IMR-90 (cell line): ENCODE results near the gene CAMKMT. TPM values are rescaled to one million over a fixed set of nuclear protein-coding genes. Genes with fewer than 3 reads are reported as not detected.

Experiments used
- ATAC-seq: fragments of 200-7000 bp; cut with Tn5 transposase; 2 replicates; pipeline ENCODE4 v1.9.1; 2020; ENCODE audit warnings: low read depth, mild to moderate bottlenecking, moderate library complexity
- BruUV-seq: library from RNA; stranded (reverse); fragments of 400-500 nt; replicated peaks from 2 replicates; lab custom pipeline; 2021; lab: Mats Ljungman, UMichigan
- CTCF ChIA-PET: fragments of 300-600 bp; formaldehyde crosslinking; extraction: SDS; loops from one replicate; lab custom pipeline; 2021; ENCODE audit warnings: antibody characterized with exemption; lab: Yijun Ruan, JAX
- POLR2A ChIA-PET: fragments of 300-600 bp; sonication (Branson Sonifier 250); formaldehyde crosslinking; loops from one replicate; lab custom pipeline; 2022; ENCODE audit warnings: antibody characterized with exemption; ENCODE audit not compliant: unreplicated experiment; lab: Charles Lee
- DNase-seq: peaks from one replicate; pipeline ENCODE4 v3.0.0; 2013
- H2AFZ ChIP-seq: replicated peaks from 2 replicates; pipeline ENCODE3; 2013; ENCODE audit warnings: low read length, mild to moderate bottlenecking; ENCODE audit not compliant: poor library complexity
- H2AK5ac ChIP-seq: 2 replicates; pipeline ENCODE4 v1.6.1; 2013; ENCODE audit warnings: low read depth, low read length, inconsistent platforms
- H2AK9ac ChIP-seq: replicated peaks from 2 replicates; pipeline ENCODE3; 2013; ENCODE audit warnings: mild to moderate bottlenecking, low read depth, low read length, moderate library complexity; ENCODE audit not compliant: poor library complexity
- H2BK120ac ChIP-seq: 2 replicates; pipeline ENCODE4 v1.6.1; 2013; ENCODE audit warnings: low read depth, low read length, inconsistent platforms
- H2BK15ac ChIP-seq: 3 replicates; pipeline ENCODE4 v1.6.1; 2013; ENCODE audit warnings: low read depth, low read length, inconsistent platforms
- H2BK20ac ChIP-seq: 2 replicates; pipeline ENCODE4 v1.6.1; 2013; ENCODE audit warnings: low read depth, mild to moderate bottlenecking, inconsistent platforms, low read length, moderate library complexity
- H2BK5ac ChIP-seq: 2 replicates; pipeline ENCODE4 v1.6.1; 2013; ENCODE audit warnings: mild to moderate bottlenecking, low read depth, low read length, inconsistent platforms; ENCODE audit not compliant: poor library complexity, severe bottlenecking
- H3K14ac ChIP-seq: replicated peaks from 2 replicates; pipeline ENCODE4 v1.6.1; 2013; ENCODE audit warnings: low read depth, low read length, inconsistent platforms
- H3K18ac ChIP-seq: 2 replicates; pipeline ENCODE4 v1.6.1; 2013; ENCODE audit warnings: low read depth, low read length, control low read depth
- H3K23ac ChIP-seq: 2 replicates; pipeline ENCODE4 v1.6.1; 2013; ENCODE audit warnings: low read depth, low read length, inconsistent platforms
- H3K27ac ChIP-seq: 2 replicates; pipeline ENCODE4 v1.5.1; 2013; ENCODE audit warnings: mild to moderate bottlenecking, control low read depth, low read length; ENCODE audit not compliant: insufficient read depth
- H3K27me3 ChIP-seq: 2 replicates; pipeline ENCODE4 v1.6.1; 2013; ENCODE audit warnings: low read length; ENCODE audit not compliant: control insufficient read depth, insufficient read depth
- H3K36me3 ChIP-seq: 2 replicates; pipeline ENCODE4 v1.6.1; 2013; ENCODE audit warnings: low read length, mixed read lengths; ENCODE audit not compliant: control insufficient read depth, insufficient read depth
- H3K4ac ChIP-seq: 2 replicates; pipeline ENCODE4 v1.6.1; 2013; ENCODE audit warnings: low read depth, low read length, inconsistent platforms
- H3K4me1 ChIP-seq: 2 replicates; pipeline ENCODE4 v1.6.1; 2013; ENCODE audit warnings: low read length, mixed read lengths; ENCODE audit not compliant: control insufficient read depth, insufficient read depth
- H3K4me2 ChIP-seq: 2 replicates; pipeline ENCODE4 v1.6.1; 2013; ENCODE audit warnings: low read depth, mild to moderate bottlenecking, control low read depth, low read length, moderate library complexity
- H3K4me3 ChIP-seq: 2 replicates; pipeline ENCODE4 v1.5.1; 2013; ENCODE audit warnings: low read depth, mild to moderate bottlenecking, control low read depth, low read length, moderate library complexity; ENCODE audit not compliant: insufficient read depth
- H3K56ac ChIP-seq: 2 replicates; pipeline ENCODE4 v1.6.1; 2013; ENCODE audit warnings: low read length, inconsistent platforms; ENCODE audit not compliant: insufficient read depth; ENCODE audit errors: extremely low read depth
- H3K79me1 ChIP-seq, 2 experiments: 2 replicates each; pipeline ENCODE4 v1.6.1; 2013; ENCODE audit warnings: low read length in 2 of 2, inconsistent platforms in 1 of 2, low read depth in 1 of 2
- H3K9ac ChIP-seq: 2 replicates; pipeline ENCODE4 v1.6.1; 2013; ENCODE audit warnings: low read depth, low read length, control low read depth
- H3K9me1 ChIP-seq: 2 replicates; pipeline ENCODE4 v1.6.1; 2013; ENCODE audit warnings: low read length, inconsistent platforms; ENCODE audit not compliant: insufficient read depth
- H3K9me3 ChIP-seq: 2 replicates; pipeline ENCODE4 v1.6.1; 2013; ENCODE audit warnings: low read length; ENCODE audit not compliant: control insufficient read depth, insufficient read depth
- H4K20me1 ChIP-seq: 2 replicates; pipeline ENCODE4 v1.6.1; 2013; ENCODE audit warnings: low read length, inconsistent platforms; ENCODE audit not compliant: insufficient read depth
- H4K5ac ChIP-seq: 2 replicates; pipeline ENCODE4 v1.6.1; 2013; ENCODE audit warnings: mild to moderate bottlenecking, low read depth, low read length, control low read depth
- H4K8ac ChIP-seq, 2 experiments: 2 replicates each; pipeline ENCODE4 v1.6.1; 2013; ENCODE audit warnings: low read depth in 2 of 2, low read length in 2 of 2, control low read depth in 1 of 2, inconsistent platforms in 1 of 2
- H4K91ac ChIP-seq: 2 replicates; pipeline ENCODE4 v1.6.1; 2013; ENCODE audit warnings: low read depth, low read length, inconsistent platforms; ENCODE audit not compliant: insufficient read depth
- BHLHE40 ChIP-seq: fragments of 150-350 bp; IDR thresholded peaks from 2 replicates; pipeline ENCODE4 v1.6.1; 2016; ENCODE audit warnings: mild to moderate bottlenecking, low read depth, low read length
- CEBPB ChIP-seq: IDR thresholded peaks from 2 replicates; pipeline ENCODE4 v1.6.1; 2012; ENCODE audit warnings: low read depth, low read length, improper control_type of control experiment
- CHD1 ChIP-seq: IDR thresholded peaks from 2 replicates; pipeline ENCODE4 v1.6.1; 2012; ENCODE audit warnings: low read depth, low read length, improper control_type of control experiment
- FOS ChIP-seq: fragments of 150-350 bp; IDR thresholded peaks from 2 replicates; pipeline ENCODE4 v1.6.1; 2016; ENCODE audit warnings: low read depth, low read length
- MAFK ChIP-seq: IDR thresholded peaks from 2 replicates; pipeline ENCODE4 v1.6.1; 2012; ENCODE audit warnings: low read depth, low read length, improper control_type of control experiment
- MAZ ChIP-seq: IDR thresholded peaks from 2 replicates; pipeline ENCODE4 v1.6.1; 2012; ENCODE audit warnings: low read depth, mild to moderate bottlenecking, low read length, improper control_type of control experiment, moderate library complexity, borderline replicate concordance
- MXI1 ChIP-seq: IDR thresholded peaks from 2 replicates; pipeline ENCODE4 v1.6.1; 2012; ENCODE audit warnings: low read depth, mild to moderate bottlenecking, low read length, moderate library complexity, borderline replicate concordance
- NFE2L2 ChIP-seq: fragments of 150-350 bp; IDR thresholded peaks from 2 replicates; pipeline ENCODE4 v1.6.1; 2016; ENCODE audit warnings: low read depth, mild to moderate bottlenecking, low read length
- POLR2A ChIP-seq: IDR thresholded peaks from 2 replicates; pipeline ENCODE4 v1.6.1; 2012; ENCODE audit warnings: mild to moderate bottlenecking, low read depth, low read length
- RAD21 ChIP-seq: IDR thresholded peaks from 2 replicates; pipeline ENCODE4 v1.6.1; 2012; ENCODE audit warnings: low read length, improper control_type of control experiment
- RCOR1 ChIP-seq: IDR thresholded peaks from 2 replicates; pipeline ENCODE4 v1.6.1; 2012; ENCODE audit warnings: mild to moderate bottlenecking, low read length, improper control_type of control experiment; ENCODE audit not compliant: insufficient replicate concordance
- RFX5 ChIP-seq: IDR thresholded peaks from 2 replicates; pipeline ENCODE4 v1.8.0; 2012; ENCODE audit warnings: low read depth, mild to moderate bottlenecking, low read length, moderate library complexity
- SMC3 ChIP-seq: fragments of 150-350 bp; IDR thresholded peaks from 2 replicates; pipeline ENCODE4 v1.6.1; 2016; ENCODE audit warnings: low read depth, mild to moderate bottlenecking, antibody characterized with exemption, low read length, moderate library complexity
- WGBS, 2 experiments: methylation state at CpG; one replicate each; pipeline versions ENCODE4 v1.1.5 to v1.1.7; 2013; ENCODE audit warnings: missing lambda C conversion rate in 2 of 2; ENCODE audit not compliant: insufficient read length in 1 of 2; ENCODE audit errors: extremely low coverage in 2 of 2; 5-methylcytosine and 5-hydroxymethylcytosine counted together
- dilution Hi-C: fragments of 300-500 bp; cut with HindIII; formaldehyde crosslinking; loops from one replicate; pipeline ENCODE4 v1.14.3; 2018; ENCODE audit warnings: low sequenced_read_pairs; ENCODE audit not compliant: unreplicated experiment
- in situ Hi-C: fragments of 300-500 bp; cut with MboI; formaldehyde crosslinking; loops from 3 replicates; pipeline ENCODE4 v1.14.3; 2019; ENCODE audit warnings: low sequenced_read_pairs, inconsistent platforms, mixed read lengths
- intact Hi-C: fragments of 100-400 bp; cut with micrococcal nuclease; formaldehyde crosslinking; loops from 2 replicates; pipeline ENCODE4 v1.10.0; 2022
- polyA plus RNA-seq, 3 experiments: library from polyadenylated mRNA; depleted of rRNA; stranded (reverse); fragments of >200 nt; gene quantifications; 2 replicates each; pipeline ENCODE4 v1.2.3, GENCODE V29; 2012; ENCODE audit warnings: low replicate concordance in 1 of 3
- total RNA-seq: library from RNA; depleted of rRNA; stranded (reverse); fragments of >200 nt; gene quantifications from 2 replicates; pipeline ENCODE4 v1.2.3, GENCODE V29; 2012
- TF ChIP-seq, protein P1 (sequence below): conservative IDR thresholded peaks from 2 replicates; pipeline ENCODE4 v1.5.1; 2012; ENCODE audit warnings: mild to moderate bottlenecking, low read depth, low read length, improper control_type of control experiment
- TF ChIP-seq, protein P2 (sequence below): fragments of 150-350 bp; IDR thresholded peaks from 2 replicates; pipeline ENCODE4 v1.6.1; 2017; ENCODE audit warnings: mild to moderate bottlenecking, antibody characterized with exemption, low read length, low read depth
- TF ChIP-seq, protein P3 (sequence below): fragments of 150-350 bp; IDR thresholded peaks from 2 replicates; pipeline ENCODE4 v1.6.1; 2016; ENCODE audit warnings: low read depth, mild to moderate bottlenecking, low read length, moderate library complexity, borderline replicate concordance

The CAMKMT gene
- total and polyA plus RNA-seq, 2 of the 4 experiments (the other 2 are of a cell fraction), result 4.4 to 6.8 TPM

DNA sequence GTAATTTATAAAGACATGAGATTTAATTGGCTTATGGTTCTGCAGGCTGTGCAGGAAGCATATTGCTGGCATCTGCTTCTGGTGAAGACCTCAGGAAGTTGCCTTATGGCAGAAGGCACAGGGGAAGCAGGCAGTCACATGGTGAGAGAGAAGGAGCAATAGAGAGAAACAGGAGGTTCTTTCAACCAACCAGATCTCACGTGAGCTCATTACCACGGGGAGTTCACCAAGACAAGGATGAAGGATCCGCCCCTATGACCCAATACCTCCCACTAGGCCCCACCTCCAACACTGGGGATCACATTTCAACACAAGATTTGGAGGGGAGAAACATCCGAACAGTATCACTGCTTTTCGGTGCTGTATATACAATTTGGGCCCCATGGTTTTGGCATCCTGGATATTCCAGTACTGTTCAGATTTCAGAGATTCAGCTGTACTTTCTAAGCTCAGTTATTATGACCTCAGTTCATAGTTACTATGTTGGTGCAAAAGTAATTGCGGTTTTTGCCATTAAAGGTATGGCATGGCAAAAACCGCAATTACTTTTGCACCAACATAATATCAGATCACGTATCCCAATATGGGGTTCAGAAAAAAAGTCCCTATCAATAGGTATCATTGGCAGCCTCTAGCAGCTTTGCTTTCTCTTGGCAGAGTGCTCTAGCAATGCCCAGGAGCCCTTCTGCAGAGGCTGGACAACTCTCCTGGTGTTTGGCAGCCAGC lies 390.2 kb downstream of the CAMKMT start:
- DNase-seq (no peak), ATAC-seq (no peak)
- H3K18ac ChIP-seq, result no peak overlapping the region
- TF ChIP-seq CHD1 (no peak), MAZ (no peak), RCOR1 (no peak), POLR2A (no peak), RAD21 (no peak), MXI1 (no peak), SMC3 (no peak), NFE2L2 (no peak), BHLHE40 (no peak), RFX5 (no peak), MAFK (no peak), CEBPB (no peak), FOS (no peak)
- TF ChIP-seq, protein P1, sequence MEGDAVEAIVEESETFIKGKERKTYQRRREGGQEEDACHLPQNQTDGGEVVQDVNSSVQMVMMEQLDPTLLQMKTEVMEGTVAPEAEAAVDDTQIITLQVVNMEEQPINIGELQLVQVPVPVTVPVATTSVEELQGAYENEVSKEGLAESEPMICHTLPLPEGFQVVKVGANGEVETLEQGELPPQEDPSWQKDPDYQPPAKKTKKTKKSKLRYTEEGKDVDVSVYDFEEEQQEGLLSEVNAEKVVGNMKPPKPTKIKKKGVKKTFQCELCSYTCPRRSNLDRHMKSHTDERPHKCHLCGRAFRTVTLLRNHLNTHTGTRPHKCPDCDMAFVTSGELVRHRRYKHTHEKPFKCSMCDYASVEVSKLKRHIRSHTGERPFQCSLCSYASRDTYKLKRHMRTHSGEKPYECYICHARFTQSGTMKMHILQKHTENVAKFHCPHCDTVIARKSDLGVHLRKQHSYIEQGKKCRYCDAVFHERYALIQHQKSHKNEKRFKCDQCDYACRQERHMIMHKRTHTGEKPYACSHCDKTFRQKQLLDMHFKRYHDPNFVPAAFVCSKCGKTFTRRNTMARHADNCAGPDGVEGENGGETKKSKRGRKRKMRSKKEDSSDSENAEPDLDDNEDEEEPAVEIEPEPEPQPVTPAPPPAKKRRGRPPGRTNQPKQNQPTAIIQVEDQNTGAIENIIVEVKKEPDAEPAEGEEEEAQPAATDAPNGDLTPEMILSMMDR, result no peak
- TF ChIP-seq, protein P2, sequence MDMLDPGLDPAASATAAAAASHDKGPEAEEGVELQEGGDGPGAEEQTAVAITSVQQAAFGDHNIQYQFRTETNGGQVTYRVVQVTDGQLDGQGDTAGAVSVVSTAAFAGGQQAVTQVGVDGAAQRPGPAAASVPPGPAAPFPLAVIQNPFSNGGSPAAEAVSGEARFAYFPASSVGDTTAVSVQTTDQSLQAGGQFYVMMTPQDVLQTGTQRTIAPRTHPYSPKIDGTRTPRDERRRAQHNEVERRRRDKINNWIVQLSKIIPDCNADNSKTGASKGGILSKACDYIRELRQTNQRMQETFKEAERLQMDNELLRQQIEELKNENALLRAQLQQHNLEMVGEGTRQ, result no peak
- TF ChIP-seq, protein P3, sequence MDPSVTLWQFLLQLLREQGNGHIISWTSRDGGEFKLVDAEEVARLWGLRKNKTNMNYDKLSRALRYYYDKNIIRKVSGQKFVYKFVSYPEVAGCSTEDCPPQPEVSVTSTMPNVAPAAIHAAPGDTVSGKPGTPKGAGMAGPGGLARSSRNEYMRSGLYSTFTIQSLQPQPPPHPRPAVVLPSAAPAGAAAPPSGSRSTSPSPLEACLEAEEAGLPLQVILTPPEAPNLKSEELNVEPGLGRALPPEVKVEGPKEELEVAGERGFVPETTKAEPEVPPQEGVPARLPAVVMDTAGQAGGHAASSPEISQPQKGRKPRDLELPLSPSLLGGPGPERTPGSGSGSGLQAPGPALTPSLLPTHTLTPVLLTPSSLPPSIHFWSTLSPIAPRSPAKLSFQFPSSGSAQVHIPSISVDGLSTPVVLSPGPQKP, result no peak
- dilution Hi-C loops (no loop called here), intact Hi-C loops (no loop called here), in situ Hi-C loops (no loop called here)
- no peak overlapping the region for H4K8ac ChIP-seq
- no peaks in the 10 kb centered on the region for H4K20me1 ChIP-seq
- no TSS peak for BruUV-seq
- no peak overlapping the region for H3K4me3 ChIP-seq
- no peak overlapping the region for H4K91ac ChIP-seq
- no peak overlapping the region for H2AK9ac ChIP-seq
- no peak overlapping the region for H2BK120ac ChIP-seq
- H2BK15ac ChIP-seq, result no peak overlapping the region
- H3K9me1 ChIP-seq, result no peaks in the 10 kb centered on the region
- no peak overlapping the region for H2BK5ac ChIP-seq
- H3K4me1 ChIP-seq, result no peaks in the 10 kb centered on the region
- no peak overlapping the region for H3K9ac ChIP-seq
- no peaks in the 10 kb centered on the region for H3K36me3 ChIP-seq
- no peak overlapping the region for H3K14ac ChIP-seq
- H3K79me1 ChIP-seq, result no peaks in the 10 kb centered on the region
- no peak overlapping the region for H3K27ac ChIP-seq
- no peak overlapping the region for H4K5ac ChIP-seq
- no CpG with 5 or more reads among the region's 8 CpGs for WGBS, 2 experiments
- no peak overlapping the region for H2AFZ ChIP-seq
- H3K56ac ChIP-seq, result no peak overlapping the region
- no peaks in the 10 kb centered on the region for H3K9me3 ChIP-seq
- no peak overlapping the region for H3K4me2 ChIP-seq
- POLR2A ChIA-PET, result no interaction called here
- no peak overlapping the region for H3K23ac ChIP-seq
- CTCF ChIA-PET, result interaction anchor here (0.5 kb wide), 1 partner anchor 17 kb away, joined by 3 read pairs; no protein-coding TSS in a partner anchor
- H3K27me3 ChIP-seq, result no peaks in the 10 kb centered on the region
- no peak overlapping the region for H2BK20ac ChIP-seq
- no peak overlapping the region for H2AK5ac ChIP-seq
- H3K4ac ChIP-seq, result no peak overlapping the region
